ENCODE results near the gene S100PBP.
A peak's percentile ranks its signal among the peaks of the same experiment; 100 is the strongest.

The S100PBP gene

DNA sequence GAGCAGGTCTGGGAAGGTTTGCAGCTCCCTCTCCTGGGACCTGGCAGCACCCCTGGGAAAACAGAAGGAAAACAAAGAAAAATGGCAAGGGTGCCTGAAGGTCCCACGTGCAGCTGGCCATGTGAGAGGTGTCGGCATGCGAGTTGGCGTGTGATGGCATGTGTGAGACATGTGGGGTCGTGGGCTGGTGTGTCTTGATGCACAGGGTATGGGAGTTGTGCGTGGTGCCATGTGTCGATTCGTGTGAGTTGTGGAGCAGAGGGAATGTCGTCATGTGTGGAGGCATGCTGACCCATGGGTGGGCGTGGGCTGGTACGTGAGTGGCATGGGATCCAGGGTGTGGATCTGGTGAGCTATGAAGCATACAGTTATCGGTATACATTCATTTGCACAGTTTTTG lies 70.2 kb downstream of the S100PBP start:
- no peak for DNase-seq (ENCODE audit: low read depth)

DNA sequence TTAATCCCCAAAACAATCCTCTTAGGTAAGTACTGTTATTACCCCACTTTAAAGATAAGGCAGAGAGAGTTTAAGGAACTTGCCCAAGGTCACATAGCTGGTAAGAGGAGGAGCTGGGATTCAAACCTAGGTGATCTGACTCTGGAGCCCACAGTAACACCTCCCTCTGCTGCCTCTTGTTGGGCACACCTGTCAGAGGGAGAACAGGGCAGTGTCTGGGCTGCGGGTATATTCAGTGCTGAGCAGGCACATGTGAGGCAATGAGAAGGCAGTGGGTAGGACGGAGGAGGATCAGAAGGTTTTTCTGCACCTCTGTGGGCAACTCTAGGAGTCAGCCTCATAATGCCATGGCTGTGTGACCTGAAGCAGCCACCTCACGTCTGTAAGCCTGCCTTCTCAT lies 70.7 kb downstream of the S100PBP start:
- DNase-seq (ENCODE audit: low read depth): no peak

DNA sequence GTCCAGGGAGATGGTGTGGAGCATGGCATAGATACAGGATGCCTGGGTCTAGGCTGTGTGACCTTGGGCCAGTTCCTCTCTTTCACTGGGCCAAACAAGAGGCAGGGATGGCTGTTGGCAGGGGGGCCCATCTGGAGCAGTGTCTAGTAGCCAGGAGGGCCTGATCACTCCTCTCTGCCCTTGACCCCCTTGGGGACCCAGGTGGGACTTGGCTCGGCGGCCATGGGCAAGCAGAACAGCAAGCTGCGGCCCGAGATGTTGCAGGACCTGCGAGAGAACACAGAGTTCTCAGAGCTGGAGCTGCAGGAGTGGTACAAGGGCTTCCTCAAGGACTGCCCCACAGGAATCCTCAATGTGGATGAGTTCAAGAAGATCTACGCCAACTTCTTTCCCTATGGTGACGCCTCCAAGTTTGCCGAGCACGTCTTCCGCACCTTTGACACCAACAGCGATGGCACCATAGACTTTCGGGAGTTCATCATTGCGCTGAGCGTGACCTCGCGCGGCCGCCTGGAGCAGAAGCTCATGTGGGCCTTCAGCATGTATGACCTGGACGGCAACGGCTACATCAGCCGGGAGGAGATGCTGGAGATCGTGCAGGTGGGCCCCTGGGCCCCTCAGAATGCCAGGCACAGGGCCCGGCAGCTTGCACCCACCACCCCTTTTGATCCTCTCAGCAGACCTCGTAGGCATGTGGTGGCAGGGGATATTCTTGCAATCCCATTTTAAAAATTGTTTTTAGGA lies 71.4 kb downstream of the S100PBP start:
- DNase-seq (ENCODE audit: low read depth): no peak

DNA sequence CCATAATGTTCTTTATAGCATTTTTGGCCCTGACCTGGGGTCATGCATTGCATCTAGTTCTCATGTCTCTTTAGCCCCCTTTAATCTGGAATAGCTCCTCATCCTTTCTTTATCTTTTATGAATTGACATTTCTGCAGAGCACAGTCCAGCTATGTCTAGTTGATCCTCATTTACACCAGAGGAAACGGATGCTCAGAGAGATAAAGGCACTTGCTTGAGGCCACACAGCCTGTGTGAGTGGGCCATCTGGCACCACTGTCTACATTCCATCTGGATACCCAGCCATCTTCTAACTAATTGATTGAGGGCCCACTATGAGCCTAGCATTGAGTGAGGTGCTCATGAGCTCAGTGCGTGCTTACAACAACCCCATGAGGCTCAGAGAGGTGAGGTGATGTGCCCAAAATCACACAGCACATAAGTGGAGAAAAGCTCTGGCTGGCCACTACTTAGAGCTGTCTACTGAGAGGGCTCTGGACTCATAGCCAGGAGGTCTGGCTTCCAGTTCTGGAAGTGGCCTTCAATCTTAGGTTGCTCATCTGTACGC lies 72.4 kb downstream of the S100PBP start:
- no peak for DNase-seq (ENCODE audit: low read depth)

DNA sequence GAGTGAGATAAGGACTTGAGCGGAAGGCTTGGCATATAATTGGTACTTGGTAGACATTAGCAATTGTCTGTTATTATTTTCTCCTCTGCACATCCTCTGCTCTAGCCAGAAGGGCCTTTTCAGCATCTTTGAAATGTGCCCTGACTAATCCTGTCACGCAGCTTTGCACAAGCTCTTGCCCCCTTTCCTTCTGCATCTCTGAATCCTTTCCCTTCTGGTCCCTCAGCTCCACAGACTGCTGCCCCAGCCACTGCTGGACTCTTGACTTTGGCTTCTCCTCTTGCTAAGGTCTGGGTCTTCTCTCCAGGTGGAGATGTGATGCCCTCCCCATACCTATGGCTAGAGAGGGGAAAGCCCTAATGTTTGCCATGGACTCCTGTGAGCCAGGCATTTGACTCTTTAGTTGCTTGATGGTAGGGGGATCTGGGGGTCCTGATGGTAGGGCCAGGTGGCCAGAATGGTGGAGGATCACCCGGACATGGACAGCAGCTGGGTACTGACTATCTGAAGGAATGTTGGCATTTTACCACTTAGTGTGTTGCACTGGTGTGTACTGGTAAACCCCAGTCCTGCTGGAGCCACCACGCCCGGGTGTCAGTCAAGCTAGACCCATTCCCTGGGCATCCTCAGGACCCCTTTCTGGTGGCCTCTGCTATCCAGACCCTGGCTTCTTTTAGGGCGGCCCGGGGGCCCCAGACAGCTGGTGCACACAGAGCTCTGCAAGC lies 73.2 kb downstream of the S100PBP start:
- no peak for DNase-seq (ENCODE audit: low read depth)

DNA sequence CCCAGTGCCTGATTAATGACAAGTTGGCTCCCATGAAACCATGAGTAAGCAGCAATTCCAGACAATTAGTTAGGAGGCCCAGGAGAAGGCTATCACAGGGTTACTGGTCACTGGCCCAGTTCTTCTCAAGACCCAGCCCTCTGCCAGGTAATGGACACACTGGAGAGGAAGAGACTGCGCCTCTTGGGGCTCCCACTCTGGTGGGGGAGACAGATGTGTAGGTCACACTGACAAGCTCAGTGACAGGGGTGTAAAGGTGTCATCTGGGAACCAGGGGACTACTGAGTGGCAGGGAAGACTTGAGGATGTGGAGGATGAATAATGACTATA lies 73.8 kb downstream of the S100PBP start:
- no peak for DNase-seq (ENCODE audit: low read depth)

DNA sequence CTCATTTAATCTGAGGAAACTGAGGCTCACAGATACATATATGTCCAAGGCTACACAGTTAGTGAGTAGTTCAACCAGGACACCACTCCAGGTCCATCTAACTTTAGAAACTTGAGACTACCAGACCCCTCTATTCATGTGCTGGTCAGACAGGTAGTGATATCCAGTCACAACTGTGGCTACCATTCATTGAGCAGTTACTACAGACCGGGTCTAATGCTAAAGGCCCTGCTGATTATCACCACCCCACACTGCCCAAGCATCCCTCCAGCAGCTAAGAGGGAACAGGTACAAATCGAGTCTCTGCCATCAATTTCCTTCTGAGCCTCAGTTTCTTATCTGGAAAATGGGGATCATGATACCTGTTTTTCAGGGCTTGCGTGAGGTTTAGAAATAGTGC lies 74.2 kb downstream of the S100PBP start:
- DNase-seq (ENCODE audit: low read depth): no peak

DNA sequence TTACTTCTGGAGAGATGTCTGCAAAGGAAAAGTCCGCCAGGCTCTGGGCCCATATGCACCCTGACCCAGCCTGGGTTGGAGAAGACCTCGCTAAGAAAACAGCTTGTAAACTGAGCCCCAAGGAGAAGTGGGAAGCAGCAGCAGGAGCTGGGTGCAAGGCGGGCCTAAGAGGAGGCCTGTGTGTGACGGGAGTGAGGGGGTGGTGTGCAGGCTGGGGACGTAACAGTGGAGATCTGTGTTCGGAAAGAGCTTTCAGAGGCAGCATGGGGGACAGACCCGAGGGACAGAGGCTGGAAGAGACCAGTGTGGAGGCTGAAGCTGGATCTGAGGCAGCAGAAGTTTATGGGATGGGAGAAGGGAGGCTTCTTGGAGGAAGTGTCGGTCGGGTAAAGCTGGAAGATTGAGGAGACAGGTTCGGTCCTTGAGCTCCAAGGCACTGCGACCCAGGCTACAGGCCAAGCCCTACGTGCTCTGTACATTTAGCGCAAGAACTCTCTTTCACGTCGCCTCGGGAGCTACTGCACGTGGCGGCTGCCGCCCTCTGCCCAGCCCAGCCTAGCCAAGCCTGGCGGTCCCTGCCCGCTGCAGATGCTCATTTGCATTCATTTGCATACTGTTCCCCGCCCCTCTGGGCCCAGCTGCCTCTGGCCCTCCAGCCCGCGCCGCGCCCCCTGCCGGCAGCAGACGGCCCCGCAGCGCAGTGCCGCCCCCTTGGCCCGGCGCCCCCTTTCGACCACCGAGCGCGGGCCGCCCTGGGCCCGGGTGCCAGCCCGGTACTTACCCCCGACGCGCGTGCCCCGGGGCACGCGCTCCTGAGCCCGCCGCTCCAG lies 75.1 kb downstream of the S100PBP start:
- peak; percentile 44 for DNase-seq (ENCODE audit: low read depth)

DNA sequence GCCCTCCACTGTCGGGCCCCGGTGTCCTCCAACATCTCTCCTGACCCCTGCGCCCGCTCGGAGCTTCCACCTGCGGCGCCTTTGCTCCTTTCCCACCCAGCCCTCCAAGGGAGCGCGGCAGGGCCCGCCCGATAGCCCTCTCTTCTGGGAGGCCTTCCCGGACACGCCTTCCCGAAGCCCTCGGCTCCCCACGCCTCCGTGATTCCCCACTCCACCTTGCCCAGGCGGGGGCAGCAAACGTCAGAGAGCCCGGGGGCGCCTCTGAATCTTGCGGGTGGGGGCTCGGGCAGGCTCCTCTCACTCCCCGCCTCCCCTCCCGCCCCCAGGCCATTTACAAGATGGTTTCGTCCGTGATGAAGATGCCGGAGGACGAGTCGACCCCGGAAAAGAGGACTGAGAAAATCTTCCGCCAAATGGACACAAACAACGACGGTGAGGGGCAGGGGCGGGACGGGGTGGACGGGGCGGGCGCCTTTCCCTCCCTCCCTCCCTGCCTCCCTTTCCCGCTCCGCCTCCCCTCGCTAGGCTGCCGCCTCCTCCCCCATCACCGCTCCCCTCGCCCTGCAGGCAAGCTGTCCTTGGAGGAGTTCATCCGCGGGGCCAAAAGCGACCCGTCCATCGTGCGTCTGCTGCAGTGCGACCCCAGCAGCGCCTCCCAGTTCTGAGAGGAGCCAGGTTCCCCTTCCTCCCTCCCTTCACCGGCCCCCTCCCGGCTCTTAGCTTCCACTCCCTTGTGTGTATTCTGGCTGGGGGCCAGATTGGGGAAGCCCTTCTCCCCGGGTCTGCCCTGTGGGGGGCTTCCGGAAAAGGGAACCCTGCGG lies 76.0 kb downstream of the S100PBP start:
- peak; percentile 55 for DNase-seq (ENCODE audit: low read depth)

DNA sequence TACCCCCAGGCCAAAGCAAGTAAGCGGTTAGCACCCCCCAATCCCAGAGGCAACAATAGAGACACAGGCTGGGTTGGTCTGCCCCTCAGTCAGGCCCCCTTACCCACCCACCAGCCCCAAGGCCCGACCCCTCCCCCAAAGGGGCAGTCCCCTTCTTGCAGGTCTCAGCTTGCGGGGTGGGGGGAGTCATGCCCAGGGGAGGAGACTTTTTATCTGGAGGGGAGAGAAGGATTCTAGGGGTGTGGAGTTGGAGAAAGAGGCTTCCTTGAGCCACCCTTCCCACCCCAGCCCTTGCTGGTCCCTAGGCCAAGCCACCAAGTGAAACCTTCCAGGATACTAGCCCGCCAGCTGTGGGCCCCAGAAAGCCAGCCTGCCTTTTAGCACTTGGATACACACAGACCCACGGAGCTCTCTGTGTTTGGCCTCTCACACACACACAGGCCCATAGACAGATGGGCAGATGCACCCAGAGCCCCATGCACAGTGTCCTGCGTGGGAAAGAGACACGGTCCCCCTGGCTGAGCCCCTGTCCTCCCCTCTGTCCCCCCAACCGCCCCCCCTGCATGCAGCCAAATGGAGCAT lies 76.7 kb downstream of the S100PBP start:
- no peak for DNase-seq (ENCODE audit: low read depth)

DNA sequence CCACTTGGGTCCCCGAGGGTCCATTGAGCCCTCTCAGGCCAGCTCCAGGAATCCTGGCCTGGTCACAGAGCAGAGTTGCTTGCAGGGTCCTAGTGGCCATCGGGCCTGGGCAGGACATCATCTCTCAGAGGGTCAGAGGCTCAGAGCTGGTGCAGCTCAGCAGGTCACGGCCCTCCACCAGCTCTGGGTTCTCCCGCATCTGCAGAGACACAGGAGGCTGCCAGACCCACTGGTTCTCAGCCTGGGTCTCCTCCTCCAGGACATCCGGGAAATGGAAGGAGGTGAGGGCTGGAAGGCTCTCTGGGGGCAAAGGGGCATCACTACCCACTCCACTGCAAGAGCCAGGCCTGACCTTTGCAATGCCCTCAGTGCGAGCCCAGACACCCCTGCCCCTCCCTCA lies 77.2 kb downstream of the S100PBP start:
- DNase-seq (ENCODE audit: low read depth): no peak

DNA sequence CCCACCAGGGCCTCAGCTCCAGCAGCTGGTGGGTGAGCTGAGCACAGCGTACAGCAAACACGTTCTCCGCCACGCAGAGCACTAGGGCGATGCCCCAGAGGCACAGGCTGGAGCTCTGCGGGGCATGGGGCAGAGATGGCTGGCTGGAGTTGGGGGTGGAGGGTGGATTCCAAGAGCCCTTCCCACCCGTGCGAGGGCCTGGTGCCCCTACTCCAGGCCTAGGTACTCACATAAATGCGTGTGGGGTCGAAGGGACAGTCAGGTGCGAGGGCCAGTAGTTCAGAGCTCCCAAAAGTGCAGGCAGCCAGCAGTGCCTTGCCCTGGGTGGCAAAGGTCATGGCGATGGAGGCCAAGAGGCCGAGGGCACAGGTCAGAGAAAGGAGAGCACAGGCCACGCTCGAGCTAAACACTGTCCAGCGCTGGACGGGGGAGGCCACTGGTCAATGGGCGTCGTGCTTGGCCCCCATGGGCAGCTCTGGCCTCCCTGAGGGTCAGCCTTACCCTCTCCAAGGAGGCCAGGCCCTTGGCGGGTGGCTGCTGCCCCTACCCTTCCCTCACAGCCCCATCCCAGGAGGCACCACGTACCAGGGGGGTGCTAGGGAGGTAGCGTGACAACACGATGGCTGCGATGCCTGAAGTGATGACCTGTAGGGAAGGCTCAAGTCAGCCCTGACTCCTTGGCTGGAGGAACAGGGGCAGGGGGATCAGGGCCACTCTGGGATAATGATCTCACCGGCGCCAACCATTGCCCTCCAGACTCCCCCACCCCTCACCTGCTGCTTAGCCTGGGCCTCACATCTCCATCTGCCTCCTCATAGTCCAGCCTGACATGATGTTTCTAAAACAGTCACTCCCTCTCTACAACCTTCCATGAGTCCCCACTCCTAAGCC lies 78.1 kb downstream of the S100PBP start:
- DNase-seq (ENCODE audit: low read depth): no peak

DNA sequence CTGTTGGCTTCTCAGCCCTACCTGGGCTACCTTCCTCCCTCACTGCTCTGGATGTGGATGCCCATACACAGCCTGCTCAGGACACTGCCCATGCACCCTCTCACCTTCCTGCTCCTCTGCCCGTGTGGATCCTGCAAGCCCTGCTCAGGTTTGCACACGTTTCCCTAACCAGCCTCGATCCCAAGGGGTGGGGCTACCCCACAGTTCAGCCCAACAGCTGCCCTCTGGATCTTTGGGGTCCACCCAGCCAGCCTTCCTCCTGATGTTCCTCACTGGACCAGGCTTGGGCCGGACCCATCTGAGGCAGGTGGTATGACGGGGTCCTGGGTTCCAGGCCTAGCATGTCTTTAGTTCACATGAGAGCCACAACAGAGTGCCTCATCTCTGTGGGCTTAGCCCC lies 79.0 kb downstream of the S100PBP start:
- no peak for DNase-seq (ENCODE audit: low read depth)

DNA sequence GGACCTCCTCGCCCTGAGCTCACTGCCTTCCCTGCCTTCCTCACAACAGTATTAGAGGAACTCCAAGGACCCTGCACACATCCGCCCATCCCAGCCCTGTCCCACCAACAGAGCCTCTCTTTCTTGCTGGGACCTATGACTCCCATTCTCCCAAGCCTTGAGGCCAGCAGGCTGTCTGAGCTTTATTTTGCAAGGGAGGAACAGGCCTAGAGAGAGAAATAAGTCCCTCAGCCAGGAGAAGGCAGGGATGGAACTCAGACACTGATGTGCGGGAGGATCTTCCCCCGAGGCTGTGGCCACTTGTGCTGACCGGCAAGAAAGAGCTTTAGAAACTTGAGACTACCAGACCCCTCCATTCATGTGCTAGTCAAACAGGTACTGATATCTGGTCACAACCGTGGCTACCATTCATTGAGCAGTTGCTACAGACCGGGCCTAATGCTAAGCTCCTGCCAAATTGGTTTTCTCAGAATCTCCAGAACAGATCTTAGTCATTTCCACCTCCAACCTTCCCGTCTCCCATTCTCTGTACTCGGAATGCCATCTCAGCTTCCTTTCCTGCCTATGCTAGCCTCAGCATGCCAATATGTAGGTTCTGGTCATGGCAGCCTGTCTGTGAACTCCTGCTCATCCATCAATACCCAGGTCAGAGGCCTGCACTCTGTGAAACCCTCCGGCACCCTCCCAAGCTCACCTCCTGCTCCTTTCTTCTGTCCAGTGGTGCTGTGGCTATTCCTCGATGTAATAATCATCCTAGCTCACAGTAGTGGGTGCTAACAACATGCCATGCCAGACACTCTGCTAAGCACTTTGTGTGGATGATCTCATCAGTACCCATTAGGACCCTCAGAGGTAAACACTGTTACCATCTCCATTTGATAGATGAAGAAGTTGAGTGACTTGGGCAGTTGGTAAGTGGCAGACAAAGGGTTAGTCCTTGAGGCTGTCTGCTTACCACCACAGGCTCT lies 79.9 kb downstream of the S100PBP start:
- no peak for DNase-seq (ENCODE audit: low read depth)

DNA sequence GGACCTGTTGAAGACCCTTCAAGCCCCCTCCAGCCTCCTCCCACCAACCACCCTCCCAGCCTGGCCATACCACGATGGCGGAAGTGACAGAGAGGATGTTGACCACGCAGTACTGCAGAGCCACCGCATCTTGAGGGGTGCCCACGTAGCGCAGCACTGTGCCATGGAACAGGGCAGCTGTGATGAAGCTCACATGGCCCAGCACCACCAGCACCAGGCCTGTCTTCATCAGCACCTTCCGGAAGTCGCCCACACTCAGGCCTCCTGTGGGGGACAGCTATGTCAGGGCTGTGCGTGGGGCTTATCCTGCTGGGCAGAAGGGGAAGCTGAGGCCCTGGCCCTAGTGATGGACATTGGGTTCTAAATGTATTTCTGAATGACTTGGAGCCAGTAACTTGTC lies 80.6 kb downstream of the S100PBP start:
- DNase-seq (ENCODE audit: low read depth): no peak

DNA sequence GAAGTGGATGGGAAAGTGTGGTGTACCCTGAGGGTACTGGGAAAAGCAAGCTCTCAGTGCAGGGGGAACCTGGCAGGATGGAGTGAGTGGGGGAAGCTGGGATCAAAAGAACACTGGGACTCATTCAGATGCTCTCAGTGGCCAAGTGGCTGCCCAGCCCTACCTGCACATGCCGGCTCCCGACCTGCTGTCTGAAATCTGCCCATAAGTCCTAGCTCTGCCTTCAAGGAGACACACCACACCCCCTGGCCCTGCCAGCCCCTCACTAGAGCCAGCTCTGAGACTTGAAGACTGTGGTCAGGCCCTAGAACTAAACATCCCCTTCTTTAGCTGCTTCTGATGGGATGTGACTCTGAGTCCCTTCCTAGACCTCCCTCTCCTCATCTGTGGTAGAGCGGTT lies 81.5 kb downstream of the S100PBP start:
- no peak for DNase-seq (ENCODE audit: low read depth)

DNA sequence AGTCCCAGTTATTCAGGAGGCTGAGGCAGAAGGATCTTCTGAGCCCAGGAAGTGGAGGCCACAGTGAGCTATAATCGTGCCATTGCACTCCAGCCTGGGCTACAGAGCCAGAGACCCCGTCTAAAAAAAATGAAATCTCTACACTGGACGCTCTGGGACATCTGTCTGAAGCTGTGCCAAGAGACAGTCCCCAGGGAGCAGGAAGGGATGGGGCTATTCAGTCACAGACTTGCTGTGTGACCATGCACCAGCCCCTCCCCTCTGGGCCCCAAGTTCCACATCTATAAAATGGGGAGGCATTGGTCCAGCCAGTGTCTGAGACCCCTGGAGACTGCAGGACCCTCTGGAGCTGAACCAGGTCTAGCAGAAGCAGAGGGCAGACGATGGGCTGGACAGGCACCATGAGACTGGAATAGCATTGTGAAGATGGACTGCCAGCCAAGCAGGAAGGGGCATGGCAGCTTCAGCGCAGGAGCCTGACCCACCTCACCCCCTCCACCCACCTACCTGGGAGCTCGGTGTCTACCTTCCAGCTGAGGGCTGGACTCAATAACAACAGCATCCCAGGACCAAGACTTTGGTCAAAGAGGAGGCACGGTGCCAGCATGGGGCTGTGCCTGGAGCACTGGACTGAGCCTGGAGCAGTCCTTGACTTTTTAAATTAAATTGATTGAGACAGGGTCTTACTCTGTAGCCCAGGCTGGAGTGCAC lies 82.3 kb downstream of the S100PBP start:
- no peak for DNase-seq (ENCODE audit: low read depth)

DNA sequence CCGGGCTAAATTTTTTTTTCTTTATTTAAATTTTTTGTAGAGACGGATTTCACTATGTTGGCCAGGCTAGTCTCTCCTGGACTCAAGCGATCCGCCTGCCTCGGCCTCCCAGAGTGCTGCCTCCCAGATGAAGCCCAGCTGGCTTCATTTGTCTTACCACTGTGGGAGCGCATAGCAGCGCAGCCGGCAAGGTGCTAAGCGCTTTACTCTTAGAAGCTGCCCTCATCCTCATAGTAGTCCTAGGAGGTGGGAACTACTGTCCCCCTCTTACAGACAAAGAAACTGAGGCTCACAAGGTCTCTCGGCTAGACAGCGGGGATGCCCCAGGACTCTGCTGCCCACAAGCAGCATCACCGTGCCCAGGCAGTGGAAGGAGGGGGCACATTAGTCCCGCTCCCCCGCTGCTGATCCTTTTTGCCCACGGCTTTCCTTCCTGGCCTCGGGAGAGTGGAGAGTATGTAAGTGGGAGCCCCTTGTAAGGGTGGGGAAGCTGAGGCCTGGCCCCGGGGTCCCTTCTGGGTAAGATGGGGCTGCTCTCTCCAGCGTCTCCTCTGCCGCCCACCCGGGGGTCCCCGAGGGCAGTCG lies 83.0 kb downstream of the S100PBP start:
- no peak for DNase-seq (ENCODE audit: low read depth)
